Measurements from ENCODE around the gene AREG.

- no peak for TF ChIP-seq EZH2 (IDR thresholded peaks at IDR 0.05)
- TF ChIP-seq POLR2AphosphoS5 (IDR thresholded peaks at IDR 0.05; ENCODE audit: borderline replicate concordance, low read depth, low read length), result no peak
- no peak for TF ChIP-seq FOXP2 (optimal IDR thresholded peaks at IDR 0.05; ENCODE audit: control extremely low read depth, extremely low read length, insufficient read depth)
Observed at GRCh38 chr4:74440356-74440755, 4.6 kb upstream of the AREG start.
